GM12872 (cell line): ENCODE results near the gene OTUD5.
A peak's percentile ranks its signal among the peaks of the same experiment; 100 is the strongest.

ENCODE experiments used
- TF ChIP-seq, protein P1 (sequence below): IDR thresholded peaks from 3 replicates; pipeline ENCODE4 v1.5.1; 2011; ENCODE audit warnings: low read depth, mild to moderate bottlenecking, low read length, moderate library complexity; ENCODE audit not compliant: insufficient read depth

The OTUD5 gene

DNA sequence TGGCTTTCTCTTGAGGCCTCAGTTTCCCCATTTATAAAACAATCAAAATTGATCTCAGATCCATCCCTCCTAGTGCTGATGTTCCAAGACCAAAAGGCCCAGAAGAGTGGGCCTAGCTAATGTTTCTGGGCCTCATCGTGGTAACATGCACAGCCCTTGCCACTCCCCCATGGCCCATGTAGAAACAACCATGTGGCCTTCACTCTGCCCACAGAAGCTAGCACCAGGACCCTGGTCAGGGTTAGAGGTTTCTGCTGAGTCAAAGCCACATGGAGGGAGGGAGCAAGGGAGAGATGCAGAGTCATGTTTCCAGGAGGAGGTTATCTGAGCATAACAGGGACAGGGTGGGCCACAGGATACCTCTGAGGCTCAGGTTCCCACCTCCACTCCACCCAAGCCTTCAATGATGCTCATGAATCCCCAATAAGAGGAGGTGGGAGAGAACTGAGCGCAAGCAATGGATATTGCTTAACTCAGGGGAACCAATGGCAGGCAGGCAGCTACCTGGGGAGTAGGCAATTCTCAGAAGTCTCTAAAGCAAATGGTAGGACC, 16.9 kb downstream of the OTUD5 start:
- TF ChIP-seq, protein P1, sequence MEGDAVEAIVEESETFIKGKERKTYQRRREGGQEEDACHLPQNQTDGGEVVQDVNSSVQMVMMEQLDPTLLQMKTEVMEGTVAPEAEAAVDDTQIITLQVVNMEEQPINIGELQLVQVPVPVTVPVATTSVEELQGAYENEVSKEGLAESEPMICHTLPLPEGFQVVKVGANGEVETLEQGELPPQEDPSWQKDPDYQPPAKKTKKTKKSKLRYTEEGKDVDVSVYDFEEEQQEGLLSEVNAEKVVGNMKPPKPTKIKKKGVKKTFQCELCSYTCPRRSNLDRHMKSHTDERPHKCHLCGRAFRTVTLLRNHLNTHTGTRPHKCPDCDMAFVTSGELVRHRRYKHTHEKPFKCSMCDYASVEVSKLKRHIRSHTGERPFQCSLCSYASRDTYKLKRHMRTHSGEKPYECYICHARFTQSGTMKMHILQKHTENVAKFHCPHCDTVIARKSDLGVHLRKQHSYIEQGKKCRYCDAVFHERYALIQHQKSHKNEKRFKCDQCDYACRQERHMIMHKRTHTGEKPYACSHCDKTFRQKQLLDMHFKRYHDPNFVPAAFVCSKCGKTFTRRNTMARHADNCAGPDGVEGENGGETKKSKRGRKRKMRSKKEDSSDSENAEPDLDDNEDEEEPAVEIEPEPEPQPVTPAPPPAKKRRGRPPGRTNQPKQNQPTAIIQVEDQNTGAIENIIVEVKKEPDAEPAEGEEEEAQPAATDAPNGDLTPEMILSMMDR = no peak

DNA sequence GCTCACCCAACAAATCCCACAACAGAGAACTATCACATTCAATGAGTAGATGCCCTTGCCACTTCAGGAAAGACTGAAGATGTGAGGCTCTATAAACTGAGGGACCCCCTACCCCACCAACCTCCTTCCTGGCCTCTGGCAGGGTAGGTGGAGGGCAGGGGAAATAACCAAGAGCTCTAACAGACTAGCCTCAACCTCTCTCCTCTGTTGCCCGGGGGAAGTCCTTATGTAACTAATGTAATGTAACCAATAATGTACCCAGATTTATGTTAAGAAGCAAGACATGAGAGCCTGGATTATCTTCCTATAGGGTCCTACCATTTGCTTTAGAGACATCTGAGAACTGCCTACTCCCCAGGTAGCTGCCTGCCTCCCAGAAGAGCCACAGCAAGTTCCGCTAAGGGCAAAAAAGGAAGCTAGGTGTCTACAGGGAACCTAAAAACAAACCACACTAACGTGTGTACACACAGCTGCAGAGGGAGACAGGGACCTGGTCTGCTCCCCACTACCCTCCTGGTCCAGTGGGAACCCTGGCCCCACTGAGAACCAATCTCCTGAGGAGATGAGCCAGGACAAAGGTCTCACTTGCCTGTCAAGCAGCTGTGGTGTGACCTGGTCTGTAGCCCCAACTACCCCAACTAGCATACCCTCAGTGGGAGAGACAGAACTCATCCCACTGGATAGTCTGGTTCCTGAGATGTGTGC, 17.7 kb downstream of the OTUD5 start:
- TF ChIP-seq, protein P1 = no peak

DNA sequence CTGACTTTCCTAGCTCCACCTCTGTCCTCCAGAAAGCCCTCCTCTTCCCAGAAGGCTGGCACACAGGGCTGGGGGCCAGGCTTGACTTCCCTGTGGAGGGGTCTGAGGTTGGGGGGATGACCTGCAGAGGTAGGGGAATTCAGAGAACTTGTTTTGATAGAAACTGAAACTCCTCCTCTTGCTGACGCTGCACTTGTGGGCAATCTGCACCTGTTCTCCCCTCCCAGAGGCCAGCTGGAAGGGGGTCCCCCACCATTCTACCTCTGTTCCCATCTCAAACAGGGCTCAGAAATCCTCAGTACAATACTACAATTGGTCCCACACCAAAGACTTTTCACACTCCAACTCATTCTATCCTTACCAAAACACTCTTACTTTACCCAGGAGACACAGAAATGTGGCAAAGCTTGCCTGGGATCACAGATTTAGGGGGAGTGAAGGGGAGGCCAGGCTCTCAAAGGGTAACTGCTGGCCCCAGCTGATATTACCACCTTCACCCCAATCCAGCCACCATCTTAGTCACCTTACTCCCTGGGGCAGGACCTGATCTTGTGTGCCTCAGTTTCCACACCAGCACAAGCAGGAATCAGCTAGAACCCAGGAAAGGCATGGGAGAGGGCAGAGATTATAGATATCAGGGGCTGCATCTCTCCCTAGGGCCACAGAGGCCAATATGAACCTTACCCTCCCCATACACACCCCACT, 18.5 kb downstream of the OTUD5 start:
- TF ChIP-seq, protein P1 = no peak

DNA sequence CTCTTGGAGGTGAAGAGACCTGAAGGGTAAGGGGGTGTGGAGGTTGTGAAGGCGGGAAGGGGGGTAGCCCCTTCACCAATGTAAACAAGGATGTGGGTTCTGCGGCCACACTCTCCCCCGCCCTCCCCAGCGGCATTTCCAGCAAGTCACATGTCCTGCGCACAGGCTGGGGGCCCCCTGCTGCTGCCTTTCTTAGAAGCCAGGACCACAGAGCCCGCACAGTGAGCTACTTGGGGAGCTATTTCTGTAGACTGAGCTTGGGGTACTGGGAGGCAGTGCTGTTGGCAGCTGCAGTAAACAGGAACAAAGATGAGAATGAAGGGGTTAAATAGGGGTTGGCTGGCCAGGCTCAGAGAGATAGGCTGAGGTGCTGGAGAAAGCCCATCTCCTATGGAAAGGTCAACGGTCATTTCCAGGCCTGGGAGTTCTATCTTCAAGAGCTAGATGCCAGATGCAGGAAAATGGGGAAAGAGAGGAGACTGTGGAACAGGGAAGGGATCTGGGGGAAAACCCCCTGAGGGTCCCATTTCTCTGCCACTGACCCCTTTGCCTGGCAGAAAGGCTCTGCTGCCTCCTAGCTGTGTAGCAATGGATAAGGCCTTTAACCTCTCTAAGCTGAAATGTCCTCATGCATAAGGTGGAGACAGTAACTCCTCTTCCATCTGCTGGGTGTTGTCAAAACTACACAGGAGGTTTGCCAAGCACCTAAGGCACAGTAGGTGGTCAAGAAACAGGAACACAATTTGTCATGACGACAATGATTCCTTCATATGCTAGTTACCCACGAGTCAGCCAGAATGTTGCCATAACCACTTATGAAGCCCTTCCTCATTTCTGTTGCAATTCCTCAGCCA, 20.1 kb downstream of the OTUD5 start:
- TF ChIP-seq, protein P1 = peak; percentile 54

DNA sequence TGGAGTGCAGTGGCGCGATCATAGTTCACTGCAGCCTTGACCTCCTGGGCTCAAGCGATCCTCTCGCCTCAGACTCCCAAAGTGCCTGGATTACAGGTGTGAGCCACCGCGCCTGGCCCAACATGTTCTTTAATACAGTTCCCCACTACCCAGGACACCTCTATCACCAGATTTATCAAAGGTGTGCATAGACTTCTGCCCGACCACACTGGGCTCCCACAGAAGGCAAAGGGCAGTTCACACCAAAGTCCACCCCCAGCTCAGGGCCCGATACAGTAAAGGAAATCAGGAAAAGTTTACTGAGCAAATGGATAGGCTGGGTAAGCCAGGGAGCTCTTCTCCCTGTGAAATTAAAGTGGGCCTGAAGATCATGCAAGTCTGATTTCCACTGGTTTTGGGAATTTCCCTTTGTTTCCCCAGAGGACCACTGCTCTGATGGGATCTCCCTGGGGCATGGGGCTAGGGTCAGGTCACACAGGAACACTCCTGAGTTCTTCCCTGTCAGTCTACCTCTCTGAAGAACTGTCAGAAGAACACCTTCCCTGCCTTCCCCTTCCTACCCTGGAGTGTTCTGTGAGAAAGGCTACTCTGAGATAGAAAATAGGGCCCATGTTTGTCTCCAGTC, 20.9 kb downstream of the OTUD5 start:
- TF ChIP-seq, protein P1 = no peak

DNA sequence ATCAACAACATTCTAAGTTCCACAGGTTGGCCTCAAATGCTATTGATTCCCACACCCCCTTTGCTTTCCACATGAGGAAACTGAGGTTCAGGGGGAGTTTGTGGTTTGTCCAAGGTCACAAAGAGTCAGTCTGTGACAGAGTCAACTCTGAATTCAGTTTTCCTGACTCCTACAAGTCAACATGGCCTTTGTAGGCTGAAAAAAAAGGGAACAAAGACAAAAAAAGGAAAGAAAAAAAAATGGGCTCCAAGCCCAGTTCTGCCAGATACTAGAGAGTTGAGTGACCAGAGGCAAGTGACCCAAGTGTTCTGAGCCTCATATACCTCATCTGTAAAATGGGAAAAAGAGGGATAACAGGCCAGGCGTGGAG, 22.1 kb downstream of the OTUD5 start:
- TF ChIP-seq, protein P1 = no peak
